HG03354 (cell line): ENCODE data around the gene PRRG1.
"Not testable (repeated sequence)": the region's sequence is repeated elsewhere in the genome, so short reads cannot be mapped to it uniquely, and the experiment has no call there.

Experiments
- ATAC-seq: cut with Tn5 transposase; IDR thresholded peaks from one replicate; pipeline ENCODE4 v1.9.1; 2021; ENCODE audit warnings: mild to moderate bottlenecking; ENCODE audit not compliant: unreplicated experiment, poor library complexity, severe bottlenecking

Gene PRRG1

DNA sequence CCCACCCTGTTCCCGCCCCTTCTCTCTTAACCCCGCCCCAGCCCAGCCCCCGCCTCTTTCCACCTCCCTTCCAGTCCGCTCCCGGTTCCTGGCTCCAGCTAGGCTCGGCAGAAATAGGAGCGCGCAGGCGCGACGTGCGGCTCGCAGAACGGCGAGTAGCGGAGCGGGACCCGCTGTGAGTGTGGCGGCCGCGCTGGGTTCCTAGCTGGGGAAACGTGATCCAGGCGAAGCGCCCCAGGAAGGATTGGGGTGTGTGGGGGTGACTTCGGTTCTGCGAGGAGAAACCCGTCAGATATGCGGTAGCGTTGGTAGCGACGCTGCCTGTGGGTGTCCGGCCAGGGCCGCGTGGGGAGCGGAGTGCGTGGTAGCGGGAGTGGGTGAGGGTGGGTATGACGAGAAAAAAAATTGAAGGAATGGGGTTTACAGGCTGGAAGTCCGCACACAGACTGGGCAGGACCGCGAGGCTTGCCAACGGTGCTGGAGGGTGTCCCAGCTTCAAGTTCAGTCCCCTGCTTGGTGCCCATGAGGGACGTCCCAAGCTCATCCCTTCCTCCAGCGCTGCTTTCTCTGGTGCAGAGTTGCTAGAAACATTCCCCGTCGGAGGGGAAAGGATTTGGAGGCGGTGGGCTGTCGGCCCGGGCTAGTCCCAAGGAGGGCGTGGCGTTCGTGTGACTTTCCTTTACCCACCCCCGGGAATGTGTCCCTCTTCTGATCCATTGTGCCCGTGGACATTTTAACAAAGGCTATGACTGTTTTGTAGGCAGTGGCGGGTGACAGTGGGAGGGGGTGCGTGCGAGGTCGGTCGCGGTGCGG lies at the start of gene PRRG1:
Gene PRRG1 (plus strand): TSS at position 144 of the 813 bp plus-strand sequence. CDS start 56,886 bp downstream, outside the sequence.
- ATAC-seq: no peak

DNA sequence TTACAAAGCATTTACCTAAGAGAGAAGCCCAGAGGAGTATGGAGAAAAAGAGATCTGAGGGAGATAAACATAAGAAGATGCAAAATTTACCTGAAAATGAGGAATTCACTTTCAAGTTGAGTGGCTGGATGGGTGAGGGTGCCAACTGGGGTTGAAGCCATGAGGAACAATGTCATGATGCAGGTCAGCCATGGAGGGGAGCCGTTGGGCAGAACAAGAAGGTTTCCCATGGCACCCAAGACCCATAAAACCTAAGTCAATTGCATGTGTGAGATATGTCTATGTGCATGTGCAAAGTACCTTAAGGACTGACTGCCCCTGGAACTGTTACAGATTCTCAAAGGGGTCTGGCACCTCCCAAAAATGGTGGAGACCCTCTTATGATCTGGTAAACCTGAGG lies 46.6 kb upstream of the PRRG1 start:
- ATAC-seq: no peak

DNA sequence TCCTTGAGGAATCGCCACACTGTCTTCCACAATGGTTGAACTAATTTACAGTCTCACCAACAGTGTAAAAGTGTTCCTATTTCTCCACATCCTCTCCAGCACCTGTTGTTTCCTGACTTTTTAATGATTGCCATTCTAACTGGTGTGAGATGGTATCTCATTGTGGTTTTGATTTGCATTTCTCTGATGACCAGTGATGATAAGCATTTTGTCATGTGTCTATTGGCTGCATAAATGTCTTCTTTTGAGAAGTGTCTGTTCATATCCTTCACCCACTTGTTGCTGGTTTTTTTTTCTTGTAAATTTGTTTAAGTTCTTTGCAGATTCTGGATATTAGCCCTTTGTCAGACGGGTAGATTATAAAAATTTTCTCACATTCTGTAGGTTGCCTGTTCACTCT lies 43.9 kb upstream of the PRRG1 start:
- not testable (repeated sequence) for ATAC-seq

DNA sequence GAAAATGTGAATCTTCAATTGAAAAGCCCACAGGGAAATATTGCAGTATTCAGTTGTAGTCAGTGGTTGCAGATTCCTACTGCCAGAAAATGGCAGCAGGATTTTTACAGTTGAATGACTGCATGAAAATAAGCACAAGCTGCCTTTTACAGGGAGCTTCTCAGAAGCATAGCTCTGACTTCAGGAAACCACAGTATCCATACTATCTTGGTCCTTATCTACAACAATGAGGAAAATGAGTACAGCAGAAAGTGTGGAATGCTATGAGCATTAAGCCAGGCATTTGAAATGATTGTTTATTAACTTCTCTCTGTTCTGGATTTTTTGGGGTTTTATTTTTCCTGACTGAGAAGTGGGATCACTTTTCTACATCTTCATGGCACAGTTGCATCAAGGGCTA lies 34.6 kb upstream of the PRRG1 start:
- ATAC-seq: no peak

DNA sequence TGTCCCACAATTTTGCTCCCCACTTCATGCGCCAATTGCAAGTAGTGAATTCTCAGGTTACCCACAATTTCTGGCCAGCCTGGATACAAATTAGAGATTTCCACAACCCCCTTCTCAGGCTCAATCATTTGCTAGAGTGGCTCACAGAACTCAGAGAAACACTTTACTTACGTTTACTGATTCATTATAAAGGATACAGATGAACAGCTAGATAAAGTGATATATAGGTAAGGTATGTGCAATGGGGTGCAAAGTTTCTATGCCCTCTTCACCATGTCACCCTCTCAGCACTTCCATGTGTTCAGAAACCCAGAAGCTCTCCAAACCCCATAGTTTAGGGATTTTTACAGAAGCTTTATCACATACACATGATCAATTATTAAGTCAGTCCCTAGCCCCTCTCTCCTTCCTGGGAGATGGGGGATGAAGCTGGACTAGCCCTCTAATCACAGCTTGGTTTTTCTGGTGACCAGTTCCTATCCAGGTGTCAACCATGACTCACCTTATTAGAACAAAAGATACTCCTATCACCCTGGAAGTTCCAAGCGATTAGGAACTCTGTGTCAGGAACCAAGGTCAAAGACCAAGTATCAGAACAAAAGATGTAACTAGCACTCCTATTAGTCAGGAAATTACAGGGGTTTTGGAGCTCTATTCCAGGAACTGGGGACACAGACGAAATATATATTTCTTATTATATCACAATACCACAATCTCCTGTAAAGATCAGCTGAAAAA lies 33.5 kb upstream of the PRRG1 start:
- no peak for ATAC-seq

DNA sequence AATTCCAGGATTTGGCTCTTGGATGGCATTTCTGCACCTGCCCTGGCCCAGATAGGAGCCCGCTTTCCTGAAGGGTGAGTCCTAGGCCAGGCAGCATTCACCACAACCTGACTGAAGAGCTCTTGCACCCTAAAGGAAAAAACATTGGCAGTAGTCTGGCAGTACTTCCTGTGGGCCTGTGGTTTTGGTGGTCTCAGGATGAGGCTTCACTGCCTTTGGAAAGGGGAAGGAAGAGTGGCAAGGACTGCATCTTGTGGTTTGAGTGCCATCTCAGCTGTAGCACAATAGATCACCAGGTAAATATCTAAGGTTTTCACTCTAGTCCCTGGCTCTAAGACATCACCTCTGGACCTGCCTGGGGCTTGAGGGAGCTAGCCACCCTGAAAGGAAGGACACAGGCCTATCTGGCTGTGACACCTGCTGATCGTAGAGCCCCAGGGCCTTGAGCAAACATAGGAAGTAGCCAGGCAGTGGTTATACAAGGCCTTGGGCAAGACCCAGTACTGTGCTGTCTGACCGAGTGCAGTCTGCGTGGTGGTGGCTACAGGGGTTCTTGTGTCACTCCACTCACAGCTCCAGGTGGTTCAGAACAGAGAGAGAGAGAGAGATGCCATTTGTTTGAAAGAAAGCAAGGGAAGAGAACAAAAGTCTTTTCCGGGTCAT lies 28.5 kb upstream of the PRRG1 start:
- no peak for ATAC-seq

DNA sequence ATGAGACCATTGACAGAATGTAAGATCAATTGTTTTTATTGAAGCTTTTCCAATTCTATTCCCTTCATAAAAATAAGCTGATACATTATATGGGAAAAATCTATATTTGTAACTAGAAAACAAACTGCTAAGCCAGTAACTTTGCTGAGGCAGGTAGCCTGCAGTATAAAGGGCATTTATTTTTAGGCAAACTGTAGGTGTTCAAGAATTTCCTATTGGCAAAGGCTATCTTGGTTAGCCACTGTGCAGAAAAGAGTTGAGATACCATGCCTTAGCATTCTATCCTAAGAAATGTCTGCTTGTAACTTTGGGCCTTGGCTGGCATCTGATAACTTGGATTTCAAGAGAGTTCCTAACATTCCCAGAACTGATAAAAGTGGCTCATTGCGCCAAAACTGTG lies 18.5 kb upstream of the PRRG1 start:
- no peak for ATAC-seq

DNA sequence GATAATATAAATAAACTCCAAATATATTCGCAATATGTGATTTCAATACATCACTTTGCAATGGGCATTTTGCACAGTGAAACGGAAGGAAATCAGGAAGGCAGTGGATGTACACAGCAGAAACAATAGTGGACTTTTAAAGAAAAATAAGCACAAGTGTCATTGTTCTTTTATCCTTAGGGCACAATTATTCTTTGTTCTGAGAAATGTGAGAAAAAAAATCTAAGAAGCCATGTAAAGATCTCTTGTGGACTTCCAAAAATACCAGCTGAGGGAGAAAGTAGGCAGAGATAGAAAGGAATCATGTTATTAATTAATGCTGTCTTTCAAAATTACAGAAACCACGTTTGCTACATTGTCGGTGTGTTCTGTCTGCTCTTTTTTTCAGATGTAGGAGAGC lies 17.6 kb upstream of the PRRG1 start:
- no peak for ATAC-seq

DNA sequence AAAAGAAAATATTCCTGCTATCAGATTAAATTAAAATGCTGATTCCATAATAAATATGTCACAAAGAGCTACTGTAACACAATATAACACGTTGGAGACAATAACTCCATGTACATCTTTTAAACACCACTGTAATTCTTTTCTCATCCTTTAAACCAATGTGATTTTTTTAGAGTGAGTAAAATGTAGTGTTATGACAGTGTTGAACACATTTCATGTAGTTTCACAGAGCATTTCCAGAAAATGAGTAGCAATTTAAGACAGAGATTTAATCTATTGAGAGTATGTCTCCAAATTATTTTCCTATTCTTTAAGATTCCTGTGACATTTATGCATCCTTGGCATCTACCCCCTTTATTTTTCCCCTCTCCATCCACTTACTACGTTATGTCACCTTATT lies 17.1 kb upstream of the PRRG1 start:
- no peak for ATAC-seq

DNA sequence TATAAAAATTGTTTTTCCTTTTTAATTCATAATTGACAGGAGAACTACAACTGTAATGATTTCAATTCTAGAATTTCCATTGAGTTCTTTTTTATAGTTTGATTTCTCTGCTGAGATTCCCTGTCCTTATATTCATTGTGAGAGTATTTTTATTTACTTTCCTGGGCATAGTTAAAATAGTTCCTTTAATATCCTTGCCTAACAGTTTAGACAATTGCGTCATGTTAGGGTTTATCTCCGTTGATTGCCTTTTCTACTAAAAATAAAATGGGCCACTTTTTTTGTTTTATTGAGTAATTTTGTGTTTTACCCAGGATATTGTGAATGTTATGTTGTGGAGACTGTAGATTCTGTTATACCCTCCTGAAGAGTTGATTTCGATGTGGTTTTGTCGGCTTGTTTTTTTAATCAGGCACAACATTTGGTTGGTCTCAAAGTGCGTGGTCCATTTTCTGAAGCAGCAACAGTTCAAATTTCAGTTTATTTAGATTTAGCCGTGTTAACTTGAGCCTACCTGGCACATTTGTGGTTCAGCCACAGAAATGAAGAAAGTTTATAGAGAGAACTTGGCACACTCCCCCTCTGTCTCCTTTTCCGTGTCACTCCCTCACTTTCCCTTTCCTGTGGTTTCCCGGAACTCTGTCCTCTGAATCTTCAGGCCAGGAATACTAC lies 16.0 kb upstream of the PRRG1 start:
- no peak for ATAC-seq

DNA sequence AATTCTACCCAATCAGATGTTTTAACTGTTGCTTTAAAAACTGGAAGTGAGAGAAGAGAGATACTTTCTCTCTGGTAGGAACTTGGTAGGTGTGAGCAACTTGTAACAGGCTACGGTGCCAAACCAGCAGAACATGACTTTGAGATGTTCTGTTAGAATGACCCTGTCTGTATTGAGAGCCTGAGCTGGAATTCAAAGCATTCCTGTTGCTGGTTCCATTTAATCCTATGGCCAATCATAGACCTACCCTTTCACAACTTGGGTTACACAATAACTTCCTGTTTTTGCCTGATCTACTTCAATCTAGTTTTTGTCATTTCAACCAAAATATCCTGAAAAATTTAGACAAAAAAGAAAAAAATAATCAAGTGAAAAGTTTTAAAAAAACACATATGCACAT lies 1.7 kb upstream of the PRRG1 start:
- no peak for ATAC-seq

DNA sequence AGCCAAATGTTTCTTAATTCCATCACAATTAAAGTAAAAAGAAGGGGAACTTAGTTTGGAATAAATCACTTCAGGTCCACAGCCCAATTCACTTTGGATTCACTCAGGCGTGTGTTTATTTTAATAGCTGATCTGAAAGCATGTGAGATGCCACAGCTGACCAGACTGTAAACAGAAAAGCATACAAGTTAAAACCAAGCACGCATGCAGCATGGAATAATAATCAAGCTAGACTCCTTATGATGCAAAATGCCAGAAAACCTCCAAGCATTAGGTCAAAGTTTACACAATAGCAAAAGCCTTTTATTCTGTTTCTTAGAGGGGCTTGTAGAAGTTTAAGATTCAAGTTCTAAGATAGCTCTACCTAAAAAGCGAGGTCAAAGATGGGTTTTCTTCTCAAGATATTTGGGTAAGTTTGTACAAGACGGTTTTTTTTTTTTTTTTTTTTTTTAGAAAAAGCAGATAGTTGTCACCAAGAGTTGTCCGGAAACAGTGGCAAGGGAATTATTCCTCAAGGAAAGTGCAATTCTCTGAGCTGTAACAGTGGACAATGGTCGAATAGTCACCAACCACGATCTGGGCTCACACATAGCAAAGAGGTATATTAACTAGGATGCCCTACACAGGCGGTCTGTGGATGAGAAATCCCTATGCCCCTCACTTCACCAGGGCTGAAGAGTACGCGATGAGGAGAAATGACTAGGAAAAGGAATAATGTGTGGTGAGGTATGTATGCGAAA lies 763 bp upstream of the PRRG1 start:
- ATAC-seq: no peak

DNA sequence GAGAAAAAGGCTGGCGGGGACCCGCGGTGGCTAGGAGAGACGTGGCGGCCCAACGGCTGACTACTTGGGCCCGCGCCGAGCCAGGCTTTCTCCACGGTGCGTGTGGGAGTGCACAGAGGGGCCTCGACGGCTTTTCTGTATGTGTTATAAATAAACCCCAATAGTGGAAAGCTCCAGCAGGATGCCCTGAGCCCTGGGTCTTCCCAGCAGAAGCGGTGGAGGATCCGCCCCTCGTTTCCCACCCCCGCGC lies 268 bp upstream of the PRRG1 start:
- no peak for ATAC-seq

DNA sequence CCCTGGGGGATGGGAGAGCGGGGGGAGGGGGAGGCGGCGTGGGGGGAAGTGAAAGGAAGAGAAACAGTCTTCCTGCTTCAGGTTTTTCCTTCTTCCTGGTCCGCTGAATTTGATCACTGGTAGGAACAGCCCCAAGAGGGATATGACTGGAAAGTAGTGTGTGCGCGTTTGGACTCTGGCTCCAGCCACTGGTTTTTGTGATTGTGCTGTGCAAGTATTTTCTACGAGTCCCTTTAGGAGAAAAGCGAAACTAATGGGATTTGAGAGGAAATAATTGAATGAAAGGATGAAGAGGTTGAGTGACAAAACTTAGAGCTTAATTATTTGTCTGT lies 836 bp downstream of the PRRG1 start:
- ATAC-seq: no peak

DNA sequence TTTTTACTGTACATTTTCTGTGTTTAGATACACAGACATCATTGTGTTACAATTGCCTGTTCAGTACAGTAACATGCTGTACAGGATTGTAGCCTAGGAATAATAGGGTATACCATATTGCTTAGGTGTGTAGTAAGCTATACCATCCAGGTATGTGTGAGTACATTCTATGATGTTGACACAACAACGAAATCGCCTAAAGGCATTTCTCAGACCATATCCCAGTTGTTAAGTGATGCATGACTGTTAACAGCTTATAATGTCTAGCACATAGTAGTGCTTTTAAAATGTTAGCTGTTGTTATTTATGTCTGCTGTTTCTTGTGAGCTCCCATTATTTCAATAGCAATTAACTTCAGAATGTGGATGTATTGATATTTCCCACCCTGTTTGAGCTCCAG lies 4.5 kb downstream of the PRRG1 start:
- no peak for ATAC-seq

DNA sequence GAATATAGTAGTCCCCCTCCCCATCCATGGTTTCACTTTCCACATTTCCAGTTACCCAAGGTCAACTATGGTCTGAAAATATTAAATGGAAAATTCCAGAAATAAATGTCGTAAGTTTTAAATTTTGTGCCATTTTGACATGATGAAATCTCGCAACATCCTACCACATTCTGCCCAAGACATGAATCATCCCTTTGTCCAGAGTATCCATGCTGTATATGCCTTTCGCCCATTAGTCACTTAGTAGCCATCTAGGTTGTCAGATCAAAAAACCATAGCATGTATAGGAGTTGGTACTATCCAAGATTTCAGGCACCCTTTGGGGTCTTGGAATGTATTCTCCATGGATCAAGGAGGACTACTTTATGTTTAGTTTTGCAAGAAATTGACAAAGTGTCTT lies 8.3 kb downstream of the PRRG1 start:
- ATAC-seq: no peak

DNA sequence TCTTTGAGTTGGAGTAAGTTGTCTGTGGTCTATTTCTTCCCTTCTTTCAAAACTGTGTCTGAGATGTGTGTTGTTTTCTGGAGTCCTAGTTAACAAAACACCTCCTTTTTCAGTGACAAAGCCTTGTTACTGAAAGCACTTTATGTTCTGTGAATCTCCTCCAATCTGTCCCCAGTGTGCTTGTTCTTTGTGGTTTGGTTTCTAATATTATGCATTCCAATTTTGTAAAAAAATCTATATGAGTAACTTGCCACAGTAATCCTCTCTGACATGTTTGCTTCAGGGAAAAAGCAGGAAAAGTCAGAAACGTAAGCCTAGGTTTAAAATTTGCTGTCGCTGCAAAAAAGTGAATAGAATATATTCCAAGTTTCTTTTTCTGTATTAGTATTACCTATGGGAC lies 12.4 kb downstream of the PRRG1 start:
- ATAC-seq: no peak

DNA sequence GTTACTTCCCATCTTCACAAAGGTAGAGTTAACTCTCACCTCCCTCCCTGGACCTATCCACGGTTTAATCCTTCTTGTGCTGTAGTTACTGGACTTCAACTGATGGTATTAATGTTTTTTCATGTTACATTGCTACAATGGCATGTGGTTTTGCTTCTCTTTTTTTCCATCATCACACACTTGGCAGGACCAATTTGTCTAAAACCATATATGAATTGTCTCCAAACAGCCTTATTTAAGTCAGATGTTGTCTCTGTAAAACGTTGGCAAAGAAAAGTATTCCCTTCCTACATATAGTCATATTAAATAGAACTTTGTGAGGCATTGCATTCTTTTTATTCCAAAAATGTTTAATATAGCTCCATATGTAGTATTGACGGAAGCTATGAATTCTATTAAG lies 15.5 kb downstream of the PRRG1 start:
- no peak for ATAC-seq

DNA sequence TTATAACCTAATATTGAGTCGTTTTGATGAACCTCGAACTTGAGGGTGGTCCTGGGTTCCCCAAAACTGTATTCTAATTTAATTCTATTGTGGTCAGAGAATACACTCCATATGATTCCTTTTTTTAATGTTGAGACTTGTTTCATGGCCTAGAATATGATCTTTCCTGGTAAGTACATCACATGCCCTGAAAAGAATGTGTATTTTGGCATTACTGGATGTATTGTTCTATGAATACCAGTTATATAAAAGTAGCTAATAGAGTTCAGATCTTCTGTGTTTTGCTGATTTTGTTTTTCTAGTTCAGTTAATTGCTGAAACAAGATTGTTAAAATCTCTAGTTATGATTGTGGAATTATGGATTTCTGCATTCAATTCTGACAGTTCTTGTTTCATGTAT lies 18.8 kb downstream of the PRRG1 start:
- no peak for ATAC-seq

DNA sequence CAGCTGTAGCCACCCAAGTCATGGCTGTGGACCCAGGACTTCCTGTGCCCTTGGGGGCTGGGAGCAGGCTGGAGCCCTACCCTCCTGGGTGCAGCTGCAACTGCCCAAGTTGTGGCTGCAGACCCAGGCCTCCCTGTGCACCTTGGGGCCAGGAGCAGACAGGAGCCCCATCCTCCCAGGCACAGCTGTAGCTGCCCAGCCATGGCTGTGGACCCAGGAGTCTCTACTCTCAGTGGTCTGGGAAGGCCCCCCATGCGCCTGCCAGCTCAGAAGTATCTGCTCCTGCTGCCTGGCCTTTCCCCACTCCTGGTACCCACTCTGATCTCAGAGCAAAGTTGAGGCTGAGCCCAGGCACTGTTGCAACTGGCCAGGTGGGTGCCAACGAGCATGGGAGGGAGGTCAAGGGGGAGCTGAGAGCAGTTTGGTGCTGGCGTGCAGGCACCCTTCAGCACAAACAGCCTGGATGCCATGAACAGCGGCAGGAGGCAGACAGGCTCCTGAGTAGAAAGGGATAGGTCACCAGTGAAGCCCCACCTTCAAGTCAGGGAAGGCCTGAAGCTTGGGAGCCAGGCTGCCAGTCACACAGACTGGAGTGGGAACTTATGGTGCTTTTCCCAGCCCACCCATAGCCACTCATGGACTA lies 21.5 kb downstream of the PRRG1 start:
- no peak for ATAC-seq
